Neuronal stem cell (in vitro differentiated cells): Measurements from ENCODE around the gene CHD6.

Experiments
- DNase-seq: peaks from one replicate; pipeline ENCODE4 v3.0.0-alpha.2; 2013; ENCODE audit warnings: low spot score
- H2AFZ ChIP-seq: one replicate; pipeline ENCODE4 v1.6.1; 2013; ENCODE audit warnings: mild to moderate bottlenecking, low read length, inconsistent platforms
- H2AK5ac ChIP-seq: 2 replicates; pipeline ENCODE4 v1.6.1; 2013; ENCODE audit warnings: low read depth, mild to moderate bottlenecking, inconsistent platforms, low read length, moderate library complexity, mixed read lengths
- H2BK120ac ChIP-seq: 2 replicates; pipeline ENCODE4 v1.6.1; 2013; ENCODE audit warnings: low read depth, mild to moderate bottlenecking, inconsistent platforms, low read length, moderate library complexity, mixed read lengths
- H2BK12ac ChIP-seq: one replicate; pipeline ENCODE4 v1.6.1; 2013; ENCODE audit warnings: low read length, inconsistent platforms
- H2BK15ac ChIP-seq: 2 replicates; pipeline ENCODE4 v1.6.1; 2013; ENCODE audit warnings: mild to moderate bottlenecking, low read length, inconsistent platforms, mixed read lengths
- H2BK5ac ChIP-seq: one replicate; pipeline ENCODE4 v1.6.1; 2013; ENCODE audit warnings: inconsistent platforms, mild to moderate bottlenecking, low read length, moderate library complexity
- H3K14ac ChIP-seq: one replicate; pipeline ENCODE4 v1.6.1; 2013; ENCODE audit warnings: low read length, inconsistent platforms
- H3K18ac ChIP-seq: 2 replicates; pipeline ENCODE4 v1.6.1; 2013; ENCODE audit warnings: low read length, inconsistent platforms
- H3K23ac ChIP-seq: 2 replicates; pipeline ENCODE4 v1.6.1; 2013; ENCODE audit warnings: low read depth, mild to moderate bottlenecking, mixed read lengths, low read length, inconsistent platforms; ENCODE audit not compliant: poor library complexity
- H3K27ac ChIP-seq: replicated peaks from 3 replicates; pipeline ENCODE4 v1.5.1; 2013; ENCODE audit warnings: low read length, inconsistent platforms
- H3K27me3 ChIP-seq, 3 experiments: 2 replicates each; pipeline ENCODE4 v1.6.1; 2013; ENCODE audit warnings: low read length in 3 of 3, mild to moderate bottlenecking in 2 of 3, inconsistent platforms in 1 of 3, low read depth in 1 of 3, mixed read lengths in 1 of 3, moderate library complexity in 1 of 3; ENCODE audit not compliant: control insufficient read depth in 3 of 3, insufficient read depth in 3 of 3
- H3K36me3 ChIP-seq, 2 donors: replicated peaks in 1 of 2; 2 replicates each; pipeline ENCODE4 v1.6.1; 2013; ENCODE audit warnings: low read length in 2 of 2; ENCODE audit not compliant: control insufficient read depth in 2 of 2, insufficient read depth in 2 of 2
- H3K4ac ChIP-seq: 2 replicates; pipeline ENCODE4 v1.6.1; 2013; ENCODE audit warnings: inconsistent platforms, mild to moderate bottlenecking, low read length, moderate library complexity
- H3K4me1 ChIP-seq, 2 donors: 1 replicate in 1 of 2; 2 replicates in 1 of 2; pipeline ENCODE4 v1.6.1; 2013; ENCODE audit warnings: low read length in 2 of 2, low read depth in 1 of 2; ENCODE audit not compliant: control insufficient read depth in 2 of 2, insufficient read depth in 1 of 2
- H3K4me2 ChIP-seq: one replicate; pipeline ENCODE4 v1.6.1; 2013; ENCODE audit warnings: mild to moderate bottlenecking, low read length, inconsistent platforms; ENCODE audit not compliant: insufficient read depth, poor library complexity, severe bottlenecking
- H3K4me3 ChIP-seq, 2 donors: 2 replicates each; pipeline ENCODE4 v1.5.1; 2013; ENCODE audit warnings: low read length in 2 of 2, mild to moderate bottlenecking in 2 of 2, inconsistent platforms in 1 of 2, moderate library complexity in 1 of 2
- H3K79me1 ChIP-seq: one replicate; pipeline ENCODE4 v1.6.1; 2013; ENCODE audit warnings: low read depth, mild to moderate bottlenecking, inconsistent platforms, low read length, moderate library complexity
- H3K9ac ChIP-seq: one replicate; pipeline ENCODE4 v1.6.1; 2013; ENCODE audit warnings: mild to moderate bottlenecking, low read depth, low read length, inconsistent platforms; ENCODE audit not compliant: poor library complexity
- H3K9me3 ChIP-seq, 2 donors: replicated peaks in 1 of 2; 2 replicates each; pipeline versions ENCODE3 to v1.6.1; 2013; ENCODE audit warnings: low read length in 2 of 2, mild to moderate bottlenecking in 2 of 2, inconsistent platforms in 1 of 2, low read depth in 1 of 2, mixed read lengths in 1 of 2, moderate library complexity in 1 of 2; ENCODE audit not compliant: control insufficient read depth in 2 of 2, insufficient read depth in 1 of 2
- H4K8ac ChIP-seq: one replicate; pipeline ENCODE4 v1.6.1; 2013; ENCODE audit warnings: low read depth, mild to moderate bottlenecking, inconsistent platforms, low read length, moderate library complexity
- H4K91ac ChIP-seq: one replicate; pipeline ENCODE4 v1.6.1; 2013; ENCODE audit warnings: low read length, low read depth, mild to moderate bottlenecking, inconsistent platforms; ENCODE audit not compliant: poor library complexity
- WGBS, 2 donors: extraction: QIAGEN DNeasy Blood & Tissue Kit; methylation state at CpG; one replicate each; pipeline ENCODE4 v1.1.7; 2013; ENCODE audit warnings: missing lambda C conversion rate in 2 of 2, mixed read lengths in 1 of 2; ENCODE audit not compliant: insufficient read length in 2 of 2, insufficient replicate concordance in 1 of 2; ENCODE audit errors: extremely low coverage in 2 of 2; 5-methylcytosine and 5-hydroxymethylcytosine counted together

The CHD6 gene

GRCh38 chr20:41571006-41571405 lies 47.2 kb downstream of the CHD6 start:
- Histone ChIP-seq H3K4me2 (no peak overlapping the region), H3K9ac (no peak overlapping the region), H3K27ac (no peak overlapping the region), H2BK12ac (no peak overlapping the region), H2AK5ac (no peak overlapping the region), H2BK5ac (no peak overlapping the region), H4K8ac (no peak overlapping the region), H3K27me3 (no peaks in the 10 kb centered on the region), H2AFZ (no peak overlapping the region), H3K9me3 (peaks cover 7 to 12% of the 10 kb centered on the region in 2 donors), H3K4ac (no peak overlapping the region), H3K36me3 (peaks cover 0 to 5% of the 10 kb centered on the region in 2 donors), H2BK15ac (no peak overlapping the region), H3K4me1 (no peaks in the 10 kb centered on the region), H4K91ac (no peak overlapping the region), H3K14ac (no peak overlapping the region), H3K18ac (no peak overlapping the region), H3K4me3 (no peak overlapping the region), H2BK120ac (no peak overlapping the region), H3K23ac (no peak overlapping the region), H3K79me1 (peaks cover 6% of the 10 kb centered on the region)
- no peak for DNase-seq
- no CpG with 5 or more reads among the region's 2 CpGs for WGBS, 2 donors

- Histone ChIP-seq H2BK120ac (no peak overlapping the region), H4K91ac (no peak overlapping the region), H3K27me3 (no peaks in the 10 kb centered on the region)
Observed at GRCh38 chr20:41570557-41570956, 47.6 kb downstream of the CHD6 start.

GRCh38 chr20:41567615-41568014 lies 50.6 kb downstream of the CHD6 start:
- H3K4me3 ChIP-seq = no peak overlapping the region
- no peak overlapping the region for H3K4me2 ChIP-seq
- no peaks in the 10 kb centered on the region for H3K4me1 ChIP-seq
- H2AK5ac ChIP-seq = no peak overlapping the region
- no peak overlapping the region for H3K9ac ChIP-seq
- H3K36me3 ChIP-seq = peaks cover 0 to 5% of the 10 kb centered on the region in 2 donors
- no peak overlapping the region for H2BK120ac ChIP-seq
- no peak overlapping the region for H3K18ac ChIP-seq
- DNase-seq = no peak
- H4K91ac ChIP-seq = no peak overlapping the region
- no peak overlapping the region for H2BK15ac ChIP-seq
- no peak overlapping the region for H4K8ac ChIP-seq
- H3K23ac ChIP-seq = no peak overlapping the region
- peaks cover 4% of the 10 kb centered on the region for H3K79me1 ChIP-seq
- H3K27ac ChIP-seq = no peak overlapping the region
- no peak overlapping the region for H2BK5ac ChIP-seq
- H3K14ac ChIP-seq = no peak overlapping the region
- no peaks in the 10 kb centered on the region for H3K27me3 ChIP-seq
- WGBS, 2 donors = no CpG with 5 or more reads among the region's 2 CpGs
- no peak overlapping the region for H2BK12ac ChIP-seq
- H3K4ac ChIP-seq = no peak overlapping the region
- H2AFZ ChIP-seq = no peak overlapping the region
- H3K9me3 ChIP-seq = peaks cover 0 to 2% of the 10 kb centered on the region in 2 donors

More at GRCh38 chr20:41570557-41570956, 47.6 kb downstream of the CHD6 start:
- Histone ChIP-seq H2BK15ac (no peak overlapping the region), H3K27ac (no peak overlapping the region), H3K23ac (no peak overlapping the region), H3K4ac (no peak overlapping the region), H2BK5ac (no peak overlapping the region), H4K8ac (no peak overlapping the region), H3K18ac (no peak overlapping the region), H2AFZ (no peak overlapping the region), H2BK12ac (no peak overlapping the region), H3K4me2 (no peak overlapping the region), H3K9ac (no peak overlapping the region), H3K4me3 (no peak overlapping the region), H3K79me1 (peaks cover 6% of the 10 kb centered on the region), H3K36me3 (peaks cover 0 to 5% of the 10 kb centered on the region in 2 donors), H3K9me3 (peaks cover 7 to 10% of the 10 kb centered on the region in 2 donors), H3K14ac (no peak overlapping the region), H3K4me1 (no peaks in the 10 kb centered on the region), H2AK5ac (no peak overlapping the region)
- DNase-seq = no peak

GRCh38 chr20:41566896-41567527 lies 51.2 kb downstream of the CHD6 start:
- Histone ChIP-seq H2BK15ac (no peak overlapping the region), H3K4me3 (peak overlapping the region in 1 of 2 donors; percentile 16), H2AK5ac (no peak overlapping the region), H3K14ac (no peak overlapping the region), H3K9ac (no peak overlapping the region), H3K4ac (no peak overlapping the region), H3K79me1 (peaks cover 4% of the 10 kb centered on the region), H3K4me1 (no peaks in the 10 kb centered on the region), H3K18ac (no peak overlapping the region), H2AFZ (no peak overlapping the region), H2BK5ac (no peak overlapping the region), H3K9me3 (peaks cover 0 to 2% of the 10 kb centered on the region in 2 donors), H3K27ac (no peak overlapping the region), H2BK12ac (no peak overlapping the region), H2BK120ac (no peak overlapping the region), H3K27me3 (no peaks in the 10 kb centered on the region), H4K91ac (no peak overlapping the region), H3K23ac (no peak overlapping the region), H3K36me3 (peaks cover 0 to 5% of the 10 kb centered on the region in 2 donors), H4K8ac (no peak overlapping the region), H3K4me2 (no peak overlapping the region)
- no CpG with 5 or more reads among the region's 3 CpGs for WGBS, 2 donors
- no peak for DNase-seq
